SK-N-SH (cell line): ENCODE results near the gene CPS1.

Source experiments
- MEF2A ChIP-seq: IDR thresholded peaks from 2 replicates; pipeline ENCODE4 v1.4.0; 2012; ENCODE audit warnings: low read depth, borderline replicate concordance
- TF ChIP-seq, protein P1 (sequence below): fragments of 200-600 bp; sonication (generic); IDR thresholded peaks from 2 replicates; pipeline ENCODE4 v1.6.1; 2017; ENCODE audit warnings: antibody characterized with exemption, mild to moderate bottlenecking, moderate library complexity

DNA sequence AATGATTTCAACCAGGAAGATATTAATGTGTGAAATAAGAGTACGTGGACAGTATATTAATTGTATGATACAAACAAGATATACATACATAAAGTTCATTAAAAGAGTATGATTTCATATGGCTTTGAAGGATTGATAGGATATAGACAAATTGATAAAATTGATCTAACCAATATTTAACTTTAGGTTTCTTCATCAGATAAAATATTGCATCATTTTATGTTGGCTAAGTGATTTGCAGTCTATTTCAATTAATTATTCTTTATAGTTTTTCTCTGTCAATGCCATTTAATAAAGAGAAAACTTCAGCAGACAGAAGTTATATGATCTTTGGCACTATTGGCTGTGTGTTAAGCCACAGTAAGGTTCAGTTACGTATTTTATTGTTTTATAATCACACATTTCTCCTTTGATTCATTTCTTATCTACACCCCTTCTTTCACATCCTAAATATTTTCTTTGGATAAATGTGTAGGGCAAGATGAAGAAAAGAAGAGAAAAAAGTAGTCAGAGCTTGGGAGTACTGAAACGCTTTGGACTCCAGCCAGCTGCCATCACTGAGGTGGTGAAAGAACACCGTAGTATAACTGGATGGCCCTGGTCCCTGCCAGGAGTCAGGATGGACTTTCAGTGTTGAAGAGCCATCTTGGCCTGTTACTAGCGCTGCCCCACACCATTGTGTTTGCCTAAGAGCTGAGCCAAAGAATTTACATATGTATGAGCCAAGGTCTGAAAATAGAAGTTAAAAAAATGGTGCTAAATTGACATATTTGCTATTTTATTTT lies 9.8 kb upstream of the CPS1 start:
- TF ChIP-seq, protein P1, sequence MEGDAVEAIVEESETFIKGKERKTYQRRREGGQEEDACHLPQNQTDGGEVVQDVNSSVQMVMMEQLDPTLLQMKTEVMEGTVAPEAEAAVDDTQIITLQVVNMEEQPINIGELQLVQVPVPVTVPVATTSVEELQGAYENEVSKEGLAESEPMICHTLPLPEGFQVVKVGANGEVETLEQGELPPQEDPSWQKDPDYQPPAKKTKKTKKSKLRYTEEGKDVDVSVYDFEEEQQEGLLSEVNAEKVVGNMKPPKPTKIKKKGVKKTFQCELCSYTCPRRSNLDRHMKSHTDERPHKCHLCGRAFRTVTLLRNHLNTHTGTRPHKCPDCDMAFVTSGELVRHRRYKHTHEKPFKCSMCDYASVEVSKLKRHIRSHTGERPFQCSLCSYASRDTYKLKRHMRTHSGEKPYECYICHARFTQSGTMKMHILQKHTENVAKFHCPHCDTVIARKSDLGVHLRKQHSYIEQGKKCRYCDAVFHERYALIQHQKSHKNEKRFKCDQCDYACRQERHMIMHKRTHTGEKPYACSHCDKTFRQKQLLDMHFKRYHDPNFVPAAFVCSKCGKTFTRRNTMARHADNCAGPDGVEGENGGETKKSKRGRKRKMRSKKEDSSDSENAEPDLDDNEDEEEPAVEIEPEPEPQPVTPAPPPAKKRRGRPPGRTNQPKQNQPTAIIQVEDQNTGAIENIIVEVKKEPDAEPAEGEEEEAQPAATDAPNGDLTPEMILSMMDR, result no peak
- TF ChIP-seq MEF2A, result no peak
